ENCODE results near the gene MEIS2. TPM values are rescaled to one million over a fixed set of nuclear protein-coding genes. Genes with fewer than 3 reads are reported as not detected.

Gene MEIS2
- polyA plus RNA-seq, 2 of the 4 experiments (the other 2 are of a cell fraction): 7.3 to 11.1 TPM

GRCh38 chr15:36925049-36925448, 175.3 kb downstream of the MEIS2 start:
- WGBS (ENCODE audit: missing lambda C conversion rate): 93% methylated on average over 5 of the region's 5 CpGs
- H3K9me3 ChIP-seq: no peaks in the 10 kb centered on the region
- ChIA-PET CTCF (no interaction called here), POLR2A (no interaction called here)
- ATAC-seq: no peak
- FAIRE-seq: no peak
- H3K4me1 ChIP-seq: no peaks in the 10 kb centered on the region
- no peak overlapping the region for H3K27ac ChIP-seq
- TF ChIP-seq MAZ (IDR thresholded peaks at IDR 0.05; ENCODE audit: borderline replicate concordance, low read depth, low read length) (no peak), JUN (IDR thresholded peaks at IDR 0.05) (no peak), EHMT2 (IDR thresholded peaks at IDR 0.05; ENCODE audit: low read depth) (no peak), ZC3H11A (IDR thresholded peaks at IDR 0.05) (no peak), JUNB (IDR thresholded peaks at IDR 0.05) (no peak), FOSB (CRISPR knock-in tag; IDR thresholded peaks at IDR 0.05) (no peak), ESRRA (IDR thresholded peaks at IDR 0.05; ENCODE audit: borderline replicate concordance, low read length) (no peak), POLR2AphosphoS2 (conservative IDR thresholded peaks at IDR 0.05; ENCODE audit: low read length) (no peak), ZNF302 (CRISPR knock-in tag; IDR thresholded peaks at IDR 0.05) (no peak), NPAS2 (CRISPR knock-in tag; IDR thresholded peaks at IDR 0.05; ENCODE audit: borderline replicate concordance) (no peak), NR3C1 (IDR thresholded peaks at IDR 0.05) (no peak), NFE2L2 (conservative IDR thresholded peaks at IDR 0.05; ENCODE audit: low read length) (no peak)
- TF ChIP-seq, protein P1, sequence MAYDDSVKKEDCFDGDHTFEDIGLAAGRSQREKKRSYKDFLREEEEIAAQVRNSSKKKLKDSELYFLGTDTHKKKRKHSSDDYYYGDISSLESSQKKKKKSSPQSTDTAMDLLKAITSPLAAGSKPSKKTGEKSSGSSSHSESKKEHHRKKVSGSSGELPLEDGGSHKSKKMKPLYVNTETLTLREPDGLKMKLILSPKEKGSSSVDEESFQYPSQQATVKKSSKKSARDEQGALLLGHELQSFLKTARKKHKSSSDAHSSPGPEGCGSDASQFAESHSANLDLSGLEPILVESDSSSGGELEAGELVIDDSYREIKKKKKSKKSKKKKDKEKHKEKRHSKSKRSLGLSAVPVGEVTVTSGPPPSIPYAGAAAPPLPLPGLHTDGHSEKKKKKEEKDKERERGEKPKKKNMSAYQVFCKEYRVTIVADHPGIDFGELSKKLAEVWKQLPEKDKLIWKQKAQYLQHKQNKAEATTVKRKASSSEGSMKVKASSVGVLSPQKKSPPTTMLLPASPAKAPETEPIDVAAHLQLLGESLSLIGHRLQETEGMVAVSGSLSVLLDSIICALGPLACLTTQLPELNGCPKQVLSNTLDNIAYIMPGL (CRISPR knock-in tag; IDR thresholded peaks at IDR 0.05; ENCODE audit: borderline replicate concordance): no peak
- TF ChIP-seq, protein P2, sequence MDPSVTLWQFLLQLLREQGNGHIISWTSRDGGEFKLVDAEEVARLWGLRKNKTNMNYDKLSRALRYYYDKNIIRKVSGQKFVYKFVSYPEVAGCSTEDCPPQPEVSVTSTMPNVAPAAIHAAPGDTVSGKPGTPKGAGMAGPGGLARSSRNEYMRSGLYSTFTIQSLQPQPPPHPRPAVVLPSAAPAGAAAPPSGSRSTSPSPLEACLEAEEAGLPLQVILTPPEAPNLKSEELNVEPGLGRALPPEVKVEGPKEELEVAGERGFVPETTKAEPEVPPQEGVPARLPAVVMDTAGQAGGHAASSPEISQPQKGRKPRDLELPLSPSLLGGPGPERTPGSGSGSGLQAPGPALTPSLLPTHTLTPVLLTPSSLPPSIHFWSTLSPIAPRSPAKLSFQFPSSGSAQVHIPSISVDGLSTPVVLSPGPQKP (IDR thresholded peaks at IDR 0.05; ENCODE audit: low read depth, low read length): no peak
- H3K4me2 ChIP-seq: no peak overlapping the region
- no peak overlapping the region for H3K4me3 ChIP-seq
- no peak for DNase-seq (ENCODE audit: low read depth in 1 of 2, low spot score in 1 of 2)

DNA sequence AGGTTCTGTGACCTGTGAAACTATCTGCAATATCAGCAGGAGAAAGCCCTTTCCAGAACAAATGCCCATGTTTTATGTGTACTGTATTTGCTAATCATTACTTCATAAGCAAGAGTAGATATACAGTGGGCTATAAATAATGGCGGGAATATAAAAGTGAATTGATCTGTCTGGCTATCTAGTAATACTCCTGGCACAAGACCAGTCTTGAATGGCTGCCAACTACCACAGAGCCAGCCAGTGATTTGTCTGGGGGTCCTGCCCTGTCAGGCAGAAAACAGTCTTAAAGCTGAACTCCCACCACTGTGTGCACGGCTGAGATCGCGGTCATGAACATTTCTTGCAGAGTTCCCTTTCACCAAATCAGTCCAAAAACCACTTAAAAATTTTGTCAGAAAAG, 176.3 kb downstream of the MEIS2 start:
- no peak for DNase-seq (ENCODE audit: low read depth in 1 of 2, low spot score in 1 of 2)
- Histone ChIP-seq H3K4me3 (no peak overlapping the region), H3K27ac (no peak overlapping the region), H3K9me3 (no peaks in the 10 kb centered on the region), H3K4me2 (no peak overlapping the region), H3K4me1 (no peaks in the 10 kb centered on the region)
- no peak for ATAC-seq
- 87% methylated on average over 4 of the region's 4 CpGs for WGBS (ENCODE audit: missing lambda C conversion rate)
- no peak for FAIRE-seq
- CTCF ChIA-PET: interaction anchor here (0.7 kb wide), 1 partner anchor 926 kb away, joined by 3 read pairs; no protein-coding TSS in a partner anchor
- TF ChIP-seq POLR2A (IDR thresholded peaks at IDR 0.05; ENCODE audit: low read length) (no peak), MAFK (IDR thresholded peaks at IDR 0.05; ENCODE audit: partially characterized antibody) (no peak), EHF (CRISPR knock-in tag; IDR thresholded peaks at IDR 0.05) (no peak), ZSCAN20 (CRISPR knock-in tag; IDR thresholded peaks at IDR 0.05) (no peak), HOXB13 (CRISPR knock-in tag; IDR thresholded peaks at IDR 0.05; ENCODE audit: low read depth) (no peak), GATA3 (IDR thresholded peaks at IDR 0.05; ENCODE audit: borderline replicate concordance) (no peak), CBX8 (IDR thresholded peaks at IDR 0.05) (no peak), JUN (IDR thresholded peaks at IDR 0.05) (no peak), CBX2 (IDR thresholded peaks at IDR 0.05; ENCODE audit: borderline replicate concordance, low read depth) (no peak), FOXS1 (CRISPR knock-in tag; IDR thresholded peaks at IDR 0.05) (no peak)
- TF ChIP-seq, protein P1 (CRISPR knock-in tag; IDR thresholded peaks at IDR 0.05; ENCODE audit: borderline replicate concordance): no peak
- POLR2A ChIA-PET: no interaction called here
